Ectodermal cell (in vitro differentiated cells): ENCODE measurements around the gene MTUS2.

ENCODE experiments used
- H3K27ac ChIP-seq: 2 replicates; pipeline ENCODE4 v1.7.0; 2013; ENCODE audit warnings: mild to moderate bottlenecking, low read depth, low read length; ENCODE audit not compliant: insufficient read depth, poor library complexity, severe bottlenecking
- H3K27me3 ChIP-seq: 2 replicates; pipeline ENCODE4 v1.7.0; 2013; ENCODE audit warnings: mild to moderate bottlenecking, low read length; ENCODE audit not compliant: insufficient read depth, control insufficient read depth, poor library complexity, severe bottlenecking
- H3K36me3 ChIP-seq: one replicate; pipeline ENCODE4 v1.7.0; 2013; ENCODE audit warnings: low read length; ENCODE audit not compliant: control insufficient read depth, insufficient read depth
- H3K4me1 ChIP-seq: one replicate; pipeline ENCODE4 v1.7.0; 2013; ENCODE audit warnings: low read length; ENCODE audit not compliant: control insufficient read depth, insufficient read depth
- H3K4me3 ChIP-seq: 2 replicates; pipeline ENCODE4 v1.7.0; 2013; ENCODE audit warnings: low read depth, low read length, control low read depth; ENCODE audit not compliant: insufficient read depth
- H3K9me3 ChIP-seq: 2 replicates; pipeline ENCODE4 v1.7.0; 2013; ENCODE audit warnings: mild to moderate bottlenecking, low read length, moderate library complexity; ENCODE audit not compliant: control insufficient read depth
- WGBS, 2 experiments: methylation state at CpG; one replicate each; pipeline ENCODE4 v1.1.7; 2013; ENCODE audit warnings: missing lambda C conversion rate in 2 of 2; 5-methylcytosine and 5-hydroxymethylcytosine counted together

MTUS2 gene

GRCh38 chr13:29441306-29441705 is 621.2 kb downstream of the MTUS2 start:
- Histone ChIP-seq H3K9me3 (no peaks in the 10 kb centered on the region), H3K27me3 (no peaks in the 10 kb centered on the region), H3K4me3 (no peak overlapping the region), H3K36me3 (no peaks in the 10 kb centered on the region), H3K27ac (no peak overlapping the region), H3K4me1 (no peaks in the 10 kb centered on the region)
- 67 to 73% methylated on average over 5 of the region's 5 CpGs for WGBS, 2 experiments

- no peaks in the 10 kb centered on the region for H3K9me3 ChIP-seq
- WGBS, 2 experiments = 90 to 100% methylated on average over 3 of the region's 3 CpGs
- no peaks in the 10 kb centered on the region for H3K4me1 ChIP-seq
- H3K27me3 ChIP-seq = no peaks in the 10 kb centered on the region
- H3K36me3 ChIP-seq = no peaks in the 10 kb centered on the region
- H3K27ac ChIP-seq = no peak overlapping the region
- H3K4me3 ChIP-seq = no peak overlapping the region
Observed at GRCh38 chr13:29446016-29446415, 625.9 kb downstream of the MTUS2 start.

- H3K27me3 ChIP-seq = no peaks in the 10 kb centered on the region
- 91 to 92% methylated on average over 2 of the region's 2 CpGs for WGBS, 2 experiments
Observed at GRCh38 chr13:29448174-29448573, 628.0 kb downstream of the MTUS2 start.

GRCh38 chr13:29449726-29450125 is 629.6 kb downstream of the MTUS2 start:
- H3K4me3 ChIP-seq = no peak overlapping the region
- 93 to 94% methylated on average over 7 of the region's 7 CpGs for WGBS, 2 experiments
- H3K27ac ChIP-seq = no peak overlapping the region
- no peaks in the 10 kb centered on the region for H3K9me3 ChIP-seq
- H3K36me3 ChIP-seq = no peaks in the 10 kb centered on the region
- no peaks in the 10 kb centered on the region for H3K4me1 ChIP-seq
- no peaks in the 10 kb centered on the region for H3K27me3 ChIP-seq

More at GRCh38 chr13:29448174-29448573, 628.0 kb downstream of the MTUS2 start:
- no peak overlapping the region for H3K27ac ChIP-seq
- H3K4me1 ChIP-seq = no peaks in the 10 kb centered on the region
- H3K4me3 ChIP-seq = no peak overlapping the region
- H3K36me3 ChIP-seq = no peaks in the 10 kb centered on the region
- no peaks in the 10 kb centered on the region for H3K9me3 ChIP-seq

GRCh38 chr13:29451976-29452375 is 631.8 kb downstream of the MTUS2 start:
- Histone ChIP-seq H3K4me3 (no peak overlapping the region), H3K9me3 (no peaks in the 10 kb centered on the region), H3K27ac (no peak overlapping the region), H3K36me3 (no peaks in the 10 kb centered on the region), H3K4me1 (no peaks in the 10 kb centered on the region), H3K27me3 (no peaks in the 10 kb centered on the region)
- WGBS, 2 experiments = 92% methylated on average over 1 of the region's 2 CpGs; no CpG with 5 or more reads in 1 of the 2 experiments

- H3K9me3 ChIP-seq = no peaks in the 10 kb centered on the region
- no peak overlapping the region for H3K27ac ChIP-seq
- no peaks in the 10 kb centered on the region for H3K4me1 ChIP-seq
- no peak overlapping the region for H3K4me3 ChIP-seq
- WGBS, 2 experiments = 87 to 89% methylated on average over 3 to 4 of the region's 4 CpGs
- no peaks in the 10 kb centered on the region for H3K36me3 ChIP-seq
- no peaks in the 10 kb centered on the region for H3K27me3 ChIP-seq
Observed at GRCh38 chr13:29452773-29453616, 632.9 kb downstream of the MTUS2 start.

GRCh38 chr13:29453617-29454011 is 633.5 kb downstream of the MTUS2 start:
- no peaks in the 10 kb centered on the region for H3K9me3 ChIP-seq
- H3K36me3 ChIP-seq = no peaks in the 10 kb centered on the region
- no peak overlapping the region for H3K4me3 ChIP-seq
- H3K4me1 ChIP-seq = no peaks in the 10 kb centered on the region
- WGBS, 2 experiments = 88 to 96% methylated on average over 1 of the region's 1 CpG
- no peaks in the 10 kb centered on the region for H3K27me3 ChIP-seq
- no peak overlapping the region for H3K27ac ChIP-seq

- 85 to 90% methylated on average over 6 of the region's 6 CpGs for WGBS, 2 experiments
- no peaks in the 10 kb centered on the region for H3K36me3 ChIP-seq
- H3K27ac ChIP-seq = no peak overlapping the region
- no peaks in the 10 kb centered on the region for H3K4me1 ChIP-seq
- no peaks in the 10 kb centered on the region for H3K9me3 ChIP-seq
- no peaks in the 10 kb centered on the region for H3K27me3 ChIP-seq
- no peak overlapping the region for H3K4me3 ChIP-seq
Observed at GRCh38 chr13:29454931-29455481, 634.9 kb downstream of the MTUS2 start.

GRCh38 chr13:29456419-29456818 is 636.3 kb downstream of the MTUS2 start:
- no peaks in the 10 kb centered on the region for H3K27me3 ChIP-seq
- no peaks in the 10 kb centered on the region for H3K4me1 ChIP-seq
- 95 to 100% methylated on average over 1 of the region's 1 CpG for WGBS, 2 experiments
- no peak overlapping the region for H3K4me3 ChIP-seq
- no peaks in the 10 kb centered on the region for H3K36me3 ChIP-seq
- no peaks in the 10 kb centered on the region for H3K9me3 ChIP-seq
- H3K27ac ChIP-seq = no peak overlapping the region

GRCh38 chr13:29457299-29457698 is 637.2 kb downstream of the MTUS2 start:
- Histone ChIP-seq H3K4me1 (no peaks in the 10 kb centered on the region), H3K9me3 (no peaks in the 10 kb centered on the region), H3K4me3 (no peak overlapping the region), H3K27ac (no peak overlapping the region), H3K27me3 (no peaks in the 10 kb centered on the region), H3K36me3 (no peaks in the 10 kb centered on the region)
